WTC11 (cell line): ENCODE results near the gene LMOD2. TPM values are rescaled to one million over a fixed set of nuclear protein-coding genes. Genes with fewer than 3 reads are reported as not detected.

Experiments used
- ATAC-seq: fragments of 200-7000 bp; cut with Tn5 transposase; 2 replicates; pipeline ENCODE4 v1.10.0; 2021; ENCODE audit warnings: mild to moderate bottlenecking, moderate library complexity
- CTCF ChIA-PET: fragments of 300-600 bp; sonication (Branson Sonifier 250); formaldehyde crosslinking; loops from one replicate; lab custom pipeline; 2021; ENCODE audit warnings: antibody characterized with exemption; lab: Charles Lee
- POLR2A ChIA-PET: fragments of 350-600 bp; sonication (Branson Sonifier 250); formaldehyde crosslinking; loops from one replicate; lab custom pipeline; 2021; ENCODE audit warnings: antibody characterized with exemption; lab: Charles Lee
- DNase-seq: peaks from one replicate; pipeline ENCODE4 v3.0.0; 2021; ENCODE audit warnings: low spot score
- H3K27ac Mint-ChIP-seq: 2 replicates; pipeline ENCODE4 v1.8.0; 2021; ENCODE audit warnings: mixed read lengths
- H3K27me3 Mint-ChIP-seq: 2 replicates; pipeline ENCODE4 v1.8.0; 2021; ENCODE audit warnings: low read depth, mild to moderate bottlenecking, moderate library complexity, mixed read lengths
- H3K36me3 Mint-ChIP-seq: 2 replicates; pipeline ENCODE4 v1.8.0; 2021; ENCODE audit warnings: mixed read lengths
- H3K4me1 Mint-ChIP-seq: 2 replicates; pipeline ENCODE4 v1.8.0; 2022; ENCODE audit warnings: mixed read lengths
- H3K4me3 Mint-ChIP-seq: 2 replicates; pipeline ENCODE4 v1.8.0; 2021; ENCODE audit warnings: mild to moderate bottlenecking, moderate library complexity, mixed read lengths
- H3K9me3 Mint-ChIP-seq: 2 replicates; pipeline ENCODE4 v1.8.0; 2021; ENCODE audit warnings: mixed read lengths
- CREM ChIP-seq: sonication (generic); formaldehyde crosslinking; IDR thresholded peaks from 2 replicates; pipeline ENCODE4 v1.8.1; 2022; ENCODE audit warnings: mild to moderate bottlenecking, missing genetic modification reagents, moderate library complexity
- ELF4 ChIP-seq: sonication (generic); formaldehyde crosslinking; IDR thresholded peaks from 2 replicates; pipeline ENCODE4 v1.8.1; 2022; ENCODE audit warnings: low read depth, mild to moderate bottlenecking, moderate library complexity, missing genetic modification reagents
- ESRRA ChIP-seq: sonication (generic); formaldehyde crosslinking; IDR thresholded peaks from 2 replicates; pipeline ENCODE4 v1.8.1; 2022; ENCODE audit warnings: mild to moderate bottlenecking, missing genetic modification reagents, borderline replicate concordance
- ETV6 ChIP-seq: sonication (generic); formaldehyde crosslinking; IDR thresholded peaks from 2 replicates; pipeline ENCODE4 v1.8.1; 2022; ENCODE audit warnings: mild to moderate bottlenecking, missing genetic modification reagents
- JAZF1 ChIP-seq: fragments of 250-450 bp; sonication (Bioruptor Pico); IDR thresholded peaks from 2 replicates; pipeline ENCODE4 v1.9.0; 2021; ENCODE audit warnings: moderate library complexity, mild to moderate bottlenecking, inconsistent platforms
- KAT7 ChIP-seq: sonication (generic); formaldehyde crosslinking; IDR thresholded peaks from 2 replicates; pipeline ENCODE4 v1.8.1; 2023; ENCODE audit warnings: missing genetic modification reagents, mild to moderate bottlenecking, borderline replicate concordance
- MXD4 ChIP-seq: fragments of 250-450 bp; sonication (Bioruptor Pico); IDR thresholded peaks from 2 replicates; pipeline ENCODE4 v1.8.0; 2021; ENCODE audit warnings: mild to moderate bottlenecking, moderate library complexity, borderline replicate concordance
- NFYB ChIP-seq: sonication (generic); formaldehyde crosslinking; conservative IDR thresholded peaks from 2 replicates; pipeline ENCODE4 v1.8.0; 2022; ENCODE audit warnings: low read depth, missing genetic modification reagents
- NR1H2 ChIP-seq: sonication (generic); formaldehyde crosslinking; IDR thresholded peaks from 2 replicates; pipeline ENCODE4 v1.9.0; 2021; ENCODE audit warnings: mild to moderate bottlenecking, moderate library complexity, missing genetic modification reagents
- SP1 ChIP-seq: sonication (generic); formaldehyde crosslinking; conservative IDR thresholded peaks from 2 replicates; pipeline ENCODE4 v1.8.1; 2022; ENCODE audit warnings: missing genetic modification reagents
- TP53 ChIP-seq: sonication (generic); formaldehyde crosslinking; IDR thresholded peaks from 2 replicates; pipeline ENCODE4 v1.8.1; 2023; ENCODE audit warnings: mild to moderate bottlenecking, missing genetic modification reagents
- ZBTB21 ChIP-seq: sonication (generic); formaldehyde crosslinking; IDR thresholded peaks from 2 replicates; pipeline ENCODE4 v1.8.1; 2023; ENCODE audit warnings: mild to moderate bottlenecking, missing genetic modification reagents, borderline replicate concordance
- ZNF121 ChIP-seq: sonication (generic); formaldehyde crosslinking; IDR thresholded peaks from 2 replicates; pipeline ENCODE4 v1.8.0; 2023; ENCODE audit warnings: missing genetic modification reagents
- ZNF317 ChIP-seq: sonication (generic); formaldehyde crosslinking; IDR thresholded peaks from 2 replicates; pipeline ENCODE4 v1.8.1; 2023; ENCODE audit warnings: low read depth, mild to moderate bottlenecking, moderate library complexity, missing genetic modification reagents, borderline replicate concordance
- ZNF416 ChIP-seq: fragments of 250-450 bp; sonication (Bioruptor Pico); IDR thresholded peaks from 2 replicates; pipeline ENCODE4 v1.9.0; 2021; ENCODE audit warnings: mild to moderate bottlenecking, inconsistent platforms
- total RNA-seq: library from RNA; stranded (reverse); gene quantifications from 3 replicates; pipeline ENCODE4 v1.2.3, GENCODE V29; 2021
- TF ChIP-seq, protein P1 (sequence below): sonication (generic); formaldehyde crosslinking; conservative IDR thresholded peaks from 2 replicates; pipeline ENCODE4 v1.8.1; 2022; ENCODE audit warnings: mild to moderate bottlenecking, missing genetic modification reagents
- TF ChIP-seq, protein P2 (sequence below): sonication (generic); formaldehyde crosslinking; IDR thresholded peaks from 2 replicates; pipeline ENCODE4 v1.8.0; 2023; ENCODE audit warnings: mild to moderate bottlenecking, missing genetic modification reagents
- TF ChIP-seq, protein P3 (sequence below): sonication (generic); formaldehyde crosslinking; IDR thresholded peaks from 2 replicates; pipeline ENCODE4 v1.8.1; 2023; ENCODE audit warnings: mild to moderate bottlenecking, missing genetic modification reagents
- TF ChIP-seq, protein P4 (sequence below): sonication (generic); formaldehyde crosslinking; IDR thresholded peaks from 2 replicates; pipeline ENCODE4 v1.8.0; 2022; ENCODE audit warnings: mild to moderate bottlenecking, missing genetic modification reagents
- TF ChIP-seq, protein P5 (sequence below): sonication (generic); formaldehyde crosslinking; IDR thresholded peaks from 2 replicates; pipeline ENCODE4 v1.8.0; 2022; ENCODE audit warnings: mild to moderate bottlenecking, missing genetic modification reagents
- TF ChIP-seq, protein P6 (sequence below): fragments of 250-450 bp; sonication (Bioruptor Pico); IDR thresholded peaks from 2 replicates; pipeline ENCODE4 v1.9.0; 2021; ENCODE audit warnings: mild to moderate bottlenecking
- TF ChIP-seq, protein P7 (sequence below): sonication (generic); formaldehyde crosslinking; IDR thresholded peaks from 2 replicates; pipeline ENCODE4 v1.8.1; 2023; ENCODE audit warnings: mild to moderate bottlenecking, missing genetic modification reagents, moderate library complexity

LMOD2 gene
- total RNA-seq, 1 experiment from 2014 or later = not detected

DNA sequence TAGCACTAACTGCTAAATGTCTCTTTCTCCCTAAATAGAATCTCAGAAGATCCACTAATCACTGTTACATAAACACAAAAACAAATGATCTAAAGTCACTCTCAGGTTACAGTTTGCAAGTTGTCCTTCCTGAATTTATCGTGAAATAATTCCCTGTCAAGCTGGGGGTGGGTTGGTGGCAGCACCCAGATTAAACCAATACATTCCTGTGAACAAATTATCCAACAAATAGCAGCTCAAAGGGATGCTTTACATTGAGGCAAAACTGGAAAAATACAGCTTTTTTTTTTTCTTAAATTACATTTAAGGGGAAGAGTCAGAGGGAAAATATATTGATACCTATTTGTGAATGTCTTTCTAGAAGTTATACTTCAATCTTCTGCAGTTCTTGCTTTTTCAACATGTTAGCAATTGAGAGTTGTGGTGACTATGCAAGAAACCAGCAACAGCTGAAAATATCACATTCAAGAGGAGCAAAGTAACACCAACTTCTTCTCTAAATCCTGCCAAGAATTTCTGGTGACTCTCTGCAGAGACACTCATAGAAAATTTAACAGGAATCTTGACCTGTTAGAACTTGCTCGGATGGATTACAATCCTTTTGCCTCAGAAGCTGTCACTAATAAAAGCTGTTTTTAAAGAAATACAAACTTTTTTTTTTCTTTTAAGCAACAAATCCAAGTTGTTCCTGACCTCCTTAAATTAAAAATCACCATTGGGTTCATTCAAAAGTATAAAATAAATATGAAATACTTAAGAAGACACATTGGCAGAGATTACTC is 18.9 kb downstream of the LMOD2 start:
- Mint-ChIP-seq H3K4me3 (no peak overlapping the region), H3K27ac (no peak overlapping the region), H3K27me3 (no peaks in the 10 kb centered on the region), H3K9me3 (no peaks in the 10 kb centered on the region), H3K36me3 (no peaks in the 10 kb centered on the region), H3K4me1 (peaks cover 10% of the 10 kb centered on the region)
- ChIA-PET CTCF (interaction anchor here (0.7 to 1.2 kb wide), 3 partner anchors 18 to 93 kb away, joined by 3 to 5 read pairs (median 4); no protein-coding TSS in a partner anchor), POLR2A (no interaction called here)
- no peak for ATAC-seq
- TF ChIP-seq TP53 (CRISPR knock-in tag) (no peak), JAZF1 (CRISPR knock-in tag) (no peak), NFYB (CRISPR knock-in tag) (no peak)
- TF ChIP-seq, protein P1, sequence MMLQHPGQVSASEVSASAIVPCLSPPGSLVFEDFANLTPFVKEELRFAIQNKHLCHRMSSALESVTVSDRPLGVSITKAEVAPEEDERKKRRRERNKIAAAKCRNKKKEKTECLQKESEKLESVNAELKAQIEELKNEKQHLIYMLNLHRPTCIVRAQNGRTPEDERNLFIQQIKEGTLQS (CRISPR knock-in tag) = no peak
- DNase-seq = no peak

DNA sequence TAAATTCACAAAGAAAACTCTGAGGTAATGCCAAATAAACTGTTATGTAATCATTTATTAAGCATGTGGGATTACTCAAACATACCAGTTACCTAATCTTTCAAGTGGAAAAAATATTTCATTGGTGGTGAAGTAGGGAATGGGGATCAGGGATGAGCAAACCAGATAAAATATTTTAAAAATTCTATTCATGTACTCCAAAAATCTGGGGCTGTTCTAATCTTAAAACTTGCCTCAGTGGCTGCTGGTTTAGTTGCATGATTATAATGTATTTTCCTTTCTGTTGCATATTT is 19.5 kb downstream of the LMOD2 start:
- Mint-ChIP-seq H3K27ac (no peak overlapping the region), H3K27me3 (no peaks in the 10 kb centered on the region), H3K4me1 (peaks cover 13% of the 10 kb centered on the region), H3K9me3 (no peaks in the 10 kb centered on the region), H3K4me3 (no peak overlapping the region), H3K36me3 (no peaks in the 10 kb centered on the region)
- ChIA-PET CTCF (interaction anchor here (1.1 to 1.2 kb wide), 2 partner anchors 17 to 26 kb away, joined by 4 to 5 read pairs; no protein-coding TSS in a partner anchor), POLR2A (no interaction called here)
- ATAC-seq (no peak), DNase-seq (no peak)
- TF ChIP-seq, protein P2, sequence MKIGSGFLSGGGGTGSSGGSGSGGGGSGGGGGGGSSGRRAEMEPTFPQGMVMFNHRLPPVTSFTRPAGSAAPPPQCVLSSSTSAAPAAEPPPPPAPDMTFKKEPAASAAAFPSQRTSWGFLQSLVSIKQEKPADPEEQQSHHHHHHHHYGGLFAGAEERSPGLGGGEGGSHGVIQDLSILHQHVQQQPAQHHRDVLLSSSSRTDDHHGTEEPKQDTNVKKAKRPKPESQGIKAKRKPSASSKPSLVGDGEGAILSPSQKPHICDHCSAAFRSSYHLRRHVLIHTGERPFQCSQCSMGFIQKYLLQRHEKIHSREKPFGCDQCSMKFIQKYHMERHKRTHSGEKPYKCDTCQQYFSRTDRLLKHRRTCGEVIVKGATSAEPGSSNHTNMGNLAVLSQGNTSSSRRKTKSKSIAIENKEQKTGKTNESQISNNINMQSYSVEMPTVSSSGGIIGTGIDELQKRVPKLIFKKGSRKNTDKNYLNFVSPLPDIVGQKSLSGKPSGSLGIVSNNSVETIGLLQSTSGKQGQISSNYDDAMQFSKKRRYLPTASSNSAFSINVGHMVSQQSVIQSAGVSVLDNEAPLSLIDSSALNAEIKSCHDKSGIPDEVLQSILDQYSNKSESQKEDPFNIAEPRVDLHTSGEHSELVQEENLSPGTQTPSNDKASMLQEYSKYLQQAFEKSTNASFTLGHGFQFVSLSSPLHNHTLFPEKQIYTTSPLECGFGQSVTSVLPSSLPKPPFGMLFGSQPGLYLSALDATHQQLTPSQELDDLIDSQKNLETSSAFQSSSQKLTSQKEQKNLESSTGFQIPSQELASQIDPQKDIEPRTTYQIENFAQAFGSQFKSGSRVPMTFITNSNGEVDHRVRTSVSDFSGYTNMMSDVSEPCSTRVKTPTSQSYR = no peak
- TF ChIP-seq ETV6 (CRISPR knock-in tag) = no peak
- no peak for TF ChIP-seq ZBTB21 (CRISPR knock-in tag)
- TF ChIP-seq, protein P3, sequence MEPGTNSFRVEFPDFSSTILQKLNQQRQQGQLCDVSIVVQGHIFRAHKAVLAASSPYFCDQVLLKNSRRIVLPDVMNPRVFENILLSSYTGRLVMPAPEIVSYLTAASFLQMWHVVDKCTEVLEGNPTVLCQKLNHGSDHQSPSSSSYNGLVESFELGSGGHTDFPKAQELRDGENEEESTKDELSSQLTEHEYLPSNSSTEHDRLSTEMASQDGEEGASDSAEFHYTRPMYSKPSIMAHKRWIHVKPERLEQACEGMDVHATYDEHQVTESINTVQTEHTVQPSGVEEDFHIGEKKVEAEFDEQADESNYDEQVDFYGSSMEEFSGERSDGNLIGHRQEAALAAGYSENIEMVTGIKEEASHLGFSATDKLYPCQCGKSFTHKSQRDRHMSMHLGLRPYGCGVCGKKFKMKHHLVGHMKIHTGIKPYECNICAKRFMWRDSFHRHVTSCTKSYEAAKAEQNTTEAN = no peak
- TF ChIP-seq SP1 (CRISPR knock-in tag) = no peak
- no peak for TF ChIP-seq NR1H2 (CRISPR knock-in tag)
- TF ChIP-seq MXD4 (CRISPR knock-in tag) = no peak
- TF ChIP-seq KAT7 (CRISPR knock-in tag) = no peak
- TF ChIP-seq, protein P4, sequence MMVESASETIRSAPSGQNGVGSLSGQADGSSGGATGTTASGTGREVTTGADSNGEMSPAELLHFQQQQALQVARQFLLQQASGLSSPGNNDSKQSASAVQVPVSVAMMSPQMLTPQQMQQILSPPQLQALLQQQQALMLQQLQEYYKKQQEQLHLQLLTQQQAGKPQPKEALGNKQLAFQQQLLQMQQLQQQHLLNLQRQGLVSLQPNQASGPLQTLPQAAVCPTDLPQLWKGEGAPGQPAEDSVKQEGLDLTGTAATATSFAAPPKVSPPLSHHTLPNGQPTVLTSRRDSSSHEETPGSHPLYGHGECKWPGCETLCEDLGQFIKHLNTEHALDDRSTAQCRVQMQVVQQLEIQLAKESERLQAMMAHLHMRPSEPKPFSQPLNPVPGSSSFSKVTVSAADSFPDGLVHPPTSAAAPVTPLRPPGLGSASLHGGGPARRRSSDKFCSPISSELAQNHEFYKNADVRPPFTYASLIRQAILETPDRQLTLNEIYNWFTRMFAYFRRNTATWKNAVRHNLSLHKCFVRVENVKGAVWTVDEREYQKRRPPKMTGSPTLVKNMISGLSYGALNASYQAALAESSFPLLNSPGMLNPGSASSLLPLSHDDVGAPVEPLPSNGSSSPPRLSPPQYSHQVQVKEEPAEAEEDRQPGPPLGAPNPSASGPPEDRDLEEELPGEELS = no peak
- TF ChIP-seq JAZF1 (CRISPR knock-in tag) = no peak
- TF ChIP-seq CREM = no peak
- TF ChIP-seq, protein P5, sequence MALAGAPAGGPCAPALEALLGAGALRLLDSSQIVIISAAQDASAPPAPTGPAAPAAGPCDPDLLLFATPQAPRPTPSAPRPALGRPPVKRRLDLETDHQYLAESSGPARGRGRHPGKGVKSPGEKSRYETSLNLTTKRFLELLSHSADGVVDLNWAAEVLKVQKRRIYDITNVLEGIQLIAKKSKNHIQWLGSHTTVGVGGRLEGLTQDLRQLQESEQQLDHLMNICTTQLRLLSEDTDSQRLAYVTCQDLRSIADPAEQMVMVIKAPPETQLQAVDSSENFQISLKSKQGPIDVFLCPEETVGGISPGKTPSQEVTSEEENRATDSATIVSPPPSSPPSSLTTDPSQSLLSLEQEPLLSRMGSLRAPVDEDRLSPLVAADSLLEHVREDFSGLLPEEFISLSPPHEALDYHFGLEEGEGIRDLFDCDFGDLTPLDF (CRISPR knock-in tag) = no peak
- TF ChIP-seq ESRRA = no peak
- TF ChIP-seq, protein P6, sequence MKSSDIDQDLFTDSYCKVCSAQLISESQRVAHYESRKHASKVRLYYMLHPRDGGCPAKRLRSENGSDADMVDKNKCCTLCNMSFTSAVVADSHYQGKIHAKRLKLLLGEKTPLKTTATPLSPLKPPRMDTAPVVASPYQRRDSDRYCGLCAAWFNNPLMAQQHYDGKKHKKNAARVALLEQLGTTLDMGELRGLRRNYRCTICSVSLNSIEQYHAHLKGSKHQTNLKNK (CRISPR knock-in tag) = no peak
- TF ChIP-seq, protein P7, sequence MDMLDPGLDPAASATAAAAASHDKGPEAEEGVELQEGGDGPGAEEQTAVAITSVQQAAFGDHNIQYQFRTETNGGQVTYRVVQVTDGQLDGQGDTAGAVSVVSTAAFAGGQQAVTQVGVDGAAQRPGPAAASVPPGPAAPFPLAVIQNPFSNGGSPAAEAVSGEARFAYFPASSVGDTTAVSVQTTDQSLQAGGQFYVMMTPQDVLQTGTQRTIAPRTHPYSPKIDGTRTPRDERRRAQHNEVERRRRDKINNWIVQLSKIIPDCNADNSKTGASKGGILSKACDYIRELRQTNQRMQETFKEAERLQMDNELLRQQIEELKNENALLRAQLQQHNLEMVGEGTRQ (CRISPR knock-in tag) = no peak
- no peak for TF ChIP-seq ZNF416
- no peak for TF ChIP-seq ZNF121
- TF ChIP-seq ELF4 (CRISPR knock-in tag) = no peak
- TF ChIP-seq ZNF317 (CRISPR knock-in tag) = no peak
